Activated naive CD8-positive, alpha-beta T cell treated with anti-CD3 and anti-CD28 coated beads for 36 hours (primary cell): Measurements from ENCODE around the gene ABTB2. TPM values are rescaled to one million over a fixed set of nuclear protein-coding genes. Genes with fewer than 3 reads are reported as not detected.

Experiments used
- DNase-seq: peaks from one replicate; pipeline ENCODE4 v3.0.0; 2021
- H3K27ac Mint-ChIP-seq: one replicate; pipeline ENCODE4 v1.8.0; 2022; ENCODE audit warnings: mild to moderate bottlenecking, moderate library complexity, mixed read lengths
- H3K27me3 Mint-ChIP-seq: one replicate; pipeline ENCODE4 v1.8.0; 2022; ENCODE audit warnings: mild to moderate bottlenecking, mixed read lengths
- H3K36me3 Mint-ChIP-seq: one replicate; pipeline ENCODE4 v1.8.0; 2021; ENCODE audit warnings: mild to moderate bottlenecking, mixed read lengths
- H3K4me1 Mint-ChIP-seq: one replicate; pipeline ENCODE4 v1.8.0; 2021; ENCODE audit warnings: mixed read lengths
- H3K4me3 Mint-ChIP-seq: one replicate; pipeline ENCODE4 v1.8.0; 2022; ENCODE audit warnings: mild to moderate bottlenecking, moderate library complexity, mixed read lengths
- H3K9me3 Mint-ChIP-seq: one replicate; pipeline ENCODE4 v1.8.0; 2022; ENCODE audit warnings: mixed read lengths
- total RNA-seq, 2 experiments: library from RNA; stranded (reverse); gene quantifications; one replicate each; pipeline ENCODE4 v1.2.3, GENCODE V29; 2021

Gene ABTB2
- total RNA-seq, 2 experiments from 2014 or later = 1.4 to 1.5 TPM

DNA sequence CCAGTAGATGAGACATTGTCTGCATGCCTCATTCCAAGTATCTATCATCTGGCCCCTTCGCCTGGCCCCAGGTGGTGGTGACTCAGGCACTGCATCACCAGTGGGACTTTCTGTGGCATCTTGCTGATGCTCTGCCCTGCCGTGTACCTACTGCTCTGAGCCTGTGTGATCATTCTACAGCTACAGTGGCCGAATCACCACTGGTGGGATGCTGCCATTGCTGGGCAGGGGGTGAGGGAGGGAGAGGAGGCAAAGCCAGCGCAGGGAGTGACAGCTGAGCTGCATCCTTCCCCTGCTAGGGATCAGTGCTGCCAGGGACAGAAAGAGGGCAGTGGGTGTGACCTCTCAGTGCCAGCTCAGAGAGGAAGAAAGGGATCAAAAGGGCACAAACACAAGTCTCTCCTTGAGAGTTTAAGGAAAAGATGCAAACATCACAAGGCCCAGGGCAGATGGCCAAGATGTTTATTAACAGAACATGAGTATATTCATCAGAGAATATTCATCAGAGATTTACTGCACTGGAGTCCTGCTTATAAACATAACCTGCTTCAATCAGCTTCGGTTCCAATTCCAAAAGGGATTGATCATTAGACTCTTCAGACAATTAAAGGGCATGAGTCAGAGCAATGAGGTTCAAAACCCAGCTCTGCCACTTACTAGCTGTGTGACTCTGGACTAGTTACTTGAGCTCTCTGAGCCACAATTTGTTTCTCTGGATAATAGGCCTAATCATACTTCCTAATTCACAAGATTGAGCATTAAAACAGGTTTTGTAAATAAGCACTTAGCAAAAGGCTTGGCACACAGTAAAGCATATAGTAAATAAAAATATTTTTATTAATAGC, 142.6 kb downstream of the ABTB2 start:
- Mint-ChIP-seq H3K27ac (peak overlapping the region; percentile 56), H3K4me1 (peaks cover 14% of the 10 kb centered on the region), H3K27me3 (peaks cover 10% of the 10 kb centered on the region), H3K9me3 (no peaks in the 10 kb centered on the region), H3K4me3 (no peak overlapping the region), H3K36me3 (no peaks in the 10 kb centered on the region)
- peak; percentile 76 for DNase-seq

DNA sequence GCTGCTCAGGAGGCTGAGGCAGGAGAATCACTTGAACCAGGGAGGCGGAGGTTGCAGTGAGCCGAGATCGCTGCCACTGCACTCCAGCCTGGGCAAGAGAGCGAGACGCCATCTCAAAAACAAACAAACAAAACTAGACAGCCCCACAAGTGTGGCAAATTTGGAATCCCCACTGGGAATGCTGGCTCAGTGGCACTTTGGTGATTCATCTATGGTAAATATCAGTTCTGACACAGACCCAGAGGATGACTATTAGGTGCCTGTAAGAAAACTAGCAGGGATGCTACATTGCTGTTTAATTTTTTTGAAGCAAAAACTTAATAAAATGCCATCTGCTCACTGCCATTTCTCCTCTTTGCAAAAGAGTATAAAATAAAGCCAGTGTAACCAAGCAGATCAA, 144.4 kb downstream of the ABTB2 start:
- peaks cover 14% of the 10 kb centered on the region for H3K4me1 Mint-ChIP-seq
- H3K36me3 Mint-ChIP-seq = no peaks in the 10 kb centered on the region
- H3K27me3 Mint-ChIP-seq = peaks cover 10% of the 10 kb centered on the region
- H3K27ac Mint-ChIP-seq = no peak overlapping the region
- H3K4me3 Mint-ChIP-seq = no peak overlapping the region
- H3K9me3 Mint-ChIP-seq = no peaks in the 10 kb centered on the region
- DNase-seq = no peak

DNA sequence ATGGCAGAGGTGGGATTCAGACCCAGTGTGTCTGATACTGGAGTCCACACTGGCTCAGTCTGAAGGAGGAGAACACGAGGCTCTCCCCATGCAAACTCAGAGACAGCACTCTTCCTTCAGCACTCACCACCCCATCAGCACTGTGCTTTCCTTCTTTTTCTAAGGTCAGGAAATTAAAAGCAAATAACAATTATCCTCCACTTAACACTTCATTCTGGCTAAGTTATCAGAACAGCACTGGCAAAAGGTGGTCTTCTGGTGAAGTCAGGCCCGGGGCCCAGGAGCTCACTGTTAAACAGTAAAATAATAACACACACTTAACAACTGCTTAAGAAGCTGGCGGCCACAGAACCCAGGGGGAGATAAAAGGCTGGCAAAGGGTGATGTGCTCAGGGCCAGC, 145.2 kb downstream of the ABTB2 start:
- H3K4me1 Mint-ChIP-seq = peaks cover 18% of the 10 kb centered on the region
- H3K36me3 Mint-ChIP-seq = no peaks in the 10 kb centered on the region
- peaks cover 10% of the 10 kb centered on the region for H3K27me3 Mint-ChIP-seq

GRCh38 chr11:34209809-34210208, 148.0 kb downstream of the ABTB2 start:
- Mint-ChIP-seq H3K27me3 (peaks cover 3% of the 10 kb centered on the region), H3K4me1 (peaks cover 13% of the 10 kb centered on the region), H3K36me3 (no peaks in the 10 kb centered on the region), H3K9me3 (no peaks in the 10 kb centered on the region), H3K4me3 (no peak overlapping the region), H3K27ac (no peak overlapping the region)
- DNase-seq = no peak

More for the DNA sequence above, 145.2 kb downstream of the ABTB2 start:
- Mint-ChIP-seq H3K9me3 (no peaks in the 10 kb centered on the region), H3K4me3 (no peak overlapping the region), H3K27ac (no peak overlapping the region)
- no peak for DNase-seq

DNA sequence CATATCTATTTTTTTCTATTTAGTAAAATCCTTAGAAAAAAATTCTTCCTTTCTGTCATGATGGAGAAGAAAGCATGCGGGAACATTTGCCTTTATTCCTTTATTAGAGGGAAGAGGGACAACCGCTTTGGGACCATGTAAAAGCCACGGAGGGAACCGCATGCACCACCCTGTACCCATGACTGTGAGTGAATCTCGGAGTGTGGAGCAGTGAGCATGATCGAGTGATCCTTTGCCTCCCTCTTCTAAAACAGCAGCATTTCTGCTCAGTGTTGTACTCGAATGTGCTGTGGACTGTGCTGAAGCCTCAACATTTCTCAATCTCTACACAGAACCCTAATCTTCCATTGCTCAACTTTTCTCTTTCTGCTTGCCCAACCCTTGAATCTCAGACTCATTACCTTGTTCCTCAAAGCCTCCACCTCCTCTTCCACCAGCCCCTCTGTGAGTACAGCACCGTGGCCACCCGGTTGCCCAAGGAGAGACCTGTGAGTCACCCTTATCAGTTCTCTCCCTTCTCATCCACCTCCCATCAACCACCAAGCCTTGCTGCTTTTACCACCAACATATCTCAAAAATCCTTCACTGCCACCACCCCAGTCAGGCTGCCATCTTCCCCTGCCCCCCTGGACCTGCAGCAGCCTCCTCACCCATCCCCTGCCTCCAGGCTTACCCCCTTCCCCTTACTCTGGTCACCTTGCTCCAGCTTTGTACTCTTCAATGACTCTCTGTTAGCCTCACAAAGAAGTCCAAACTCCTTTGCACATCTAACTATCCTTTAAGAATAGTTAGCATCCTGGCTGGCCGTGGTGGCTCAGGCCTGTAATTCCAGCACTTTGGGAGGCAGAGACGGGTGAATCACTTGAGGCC, 149.3 kb downstream of the ABTB2 start:
- Mint-ChIP-seq H3K27ac (no peak overlapping the region), H3K36me3 (no peaks in the 10 kb centered on the region), H3K9me3 (no peaks in the 10 kb centered on the region), H3K4me3 (no peak overlapping the region), H3K27me3 (no peaks in the 10 kb centered on the region), H3K4me1 (peaks cover 7% of the 10 kb centered on the region)
- no peak for DNase-seq

- Mint-ChIP-seq H3K27ac (no peak overlapping the region), H3K36me3 (no peaks in the 10 kb centered on the region), H3K4me1 (peaks cover 15% of the 10 kb centered on the region), H3K4me3 (no peak overlapping the region), H3K9me3 (no peaks in the 10 kb centered on the region), H3K27me3 (no peaks in the 10 kb centered on the region)
- no peak for DNase-seq
These were observed 150.2 kb downstream of the ABTB2 start for GRCh38 chr11:34207487-34208180.

- Mint-ChIP-seq H3K27me3 (no peaks in the 10 kb centered on the region), H3K4me3 (no peak overlapping the region), H3K4me1 (peaks cover 15% of the 10 kb centered on the region), H3K9me3 (no peaks in the 10 kb centered on the region), H3K27ac (no peak overlapping the region), H3K36me3 (no peaks in the 10 kb centered on the region)
- DNase-seq = no peak
These were observed 151.2 kb downstream of the ABTB2 start for GRCh38 chr11:34206407-34207300.

GRCh38 chr11:34205326-34206035, 152.3 kb downstream of the ABTB2 start:
- H3K36me3 Mint-ChIP-seq = no peaks in the 10 kb centered on the region
- DNase-seq = no peak
- H3K27me3 Mint-ChIP-seq = no peaks in the 10 kb centered on the region
- no peak overlapping the region for H3K27ac Mint-ChIP-seq
- H3K9me3 Mint-ChIP-seq = no peaks in the 10 kb centered on the region
- no peak overlapping the region for H3K4me3 Mint-ChIP-seq
- H3K4me1 Mint-ChIP-seq = peaks cover 18% of the 10 kb centered on the region

GRCh38 chr11:34204396-34205279, 153.2 kb downstream of the ABTB2 start:
- no peaks in the 10 kb centered on the region for H3K27me3 Mint-ChIP-seq
- H3K27ac Mint-ChIP-seq = no peak overlapping the region
- H3K9me3 Mint-ChIP-seq = no peaks in the 10 kb centered on the region
- no peak overlapping the region for H3K4me3 Mint-ChIP-seq
- no peak for DNase-seq
- H3K4me1 Mint-ChIP-seq = peaks cover 18% of the 10 kb centered on the region
- H3K36me3 Mint-ChIP-seq = no peaks in the 10 kb centered on the region

GRCh38 chr11:34203377-34203871, 154.4 kb downstream of the ABTB2 start:
- no peak overlapping the region for H3K4me3 Mint-ChIP-seq
- no peaks in the 10 kb centered on the region for H3K9me3 Mint-ChIP-seq
- H3K4me1 Mint-ChIP-seq = peaks cover 21% of the 10 kb centered on the region
- no peak for DNase-seq
- peak overlapping the region; percentile 61 for H3K27ac Mint-ChIP-seq
- no peaks in the 10 kb centered on the region for H3K27me3 Mint-ChIP-seq
- H3K36me3 Mint-ChIP-seq = no peaks in the 10 kb centered on the region

DNA sequence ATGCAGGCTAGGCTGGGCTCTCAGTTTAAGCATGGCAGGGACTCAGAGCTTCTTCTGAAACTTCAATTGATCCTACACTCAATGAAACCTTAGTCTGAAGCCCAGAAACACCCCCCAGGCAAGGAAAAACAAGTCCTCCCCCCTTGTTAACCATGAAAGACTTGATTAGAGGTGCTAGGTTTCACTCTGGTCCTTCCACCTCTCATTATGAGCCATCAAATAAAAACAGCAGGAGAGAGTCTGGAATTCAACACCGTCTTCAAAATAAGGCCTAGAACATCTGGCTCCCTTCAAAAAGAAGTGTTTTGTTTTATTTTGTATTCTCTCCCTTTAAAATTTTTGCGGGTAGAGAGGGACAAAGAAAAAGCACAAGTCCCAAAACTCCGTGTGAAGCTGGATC, 156.7 kb downstream of the ABTB2 start:
- H3K9me3 Mint-ChIP-seq = no peaks in the 10 kb centered on the region
- H3K27me3 Mint-ChIP-seq = no peaks in the 10 kb centered on the region
- no peaks in the 10 kb centered on the region for H3K36me3 Mint-ChIP-seq
- peaks cover 22% of the 10 kb centered on the region for H3K4me1 Mint-ChIP-seq
- DNase-seq = no peak
- no peak overlapping the region for H3K4me3 Mint-ChIP-seq
- H3K27ac Mint-ChIP-seq = no peak overlapping the region

- no peaks in the 10 kb centered on the region for H3K9me3 Mint-ChIP-seq
- no peaks in the 10 kb centered on the region for H3K36me3 Mint-ChIP-seq
- H3K27me3 Mint-ChIP-seq = no peaks in the 10 kb centered on the region
- H3K27ac Mint-ChIP-seq = no peak overlapping the region
- H3K4me1 Mint-ChIP-seq = peaks cover 22% of the 10 kb centered on the region
- H3K4me3 Mint-ChIP-seq = no peak overlapping the region
- DNase-seq = no peak
These were observed 158.3 kb downstream of the ABTB2 start for GRCh38 chr11:34199525-34199924.

DNA sequence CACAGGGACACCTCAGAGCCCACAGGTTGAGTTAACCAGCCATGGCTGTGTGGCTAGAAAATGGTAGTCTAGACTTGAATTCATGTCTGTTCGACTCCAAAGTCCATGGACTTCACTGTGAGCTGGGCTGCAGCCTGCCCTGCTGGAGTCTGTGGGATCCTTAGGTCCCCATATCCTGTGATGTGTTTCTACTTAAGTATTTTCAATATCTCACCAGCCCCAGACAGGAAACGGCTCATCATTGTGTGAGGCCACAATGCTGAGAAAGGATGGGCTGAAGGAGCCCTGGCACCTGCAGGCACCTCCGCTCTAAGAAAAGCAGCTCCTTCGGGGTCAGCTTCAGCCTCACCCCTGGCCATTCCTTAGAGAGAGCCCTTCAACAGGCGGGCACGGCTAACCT, 159.3 kb downstream of the ABTB2 start:
- H3K4me3 Mint-ChIP-seq = no peak overlapping the region
- no peak for DNase-seq

More for the DNA sequence above, 159.3 kb downstream of the ABTB2 start:
- H3K27ac Mint-ChIP-seq = no peak overlapping the region
- H3K9me3 Mint-ChIP-seq = no peaks in the 10 kb centered on the region
- H3K27me3 Mint-ChIP-seq = no peaks in the 10 kb centered on the region
- no peaks in the 10 kb centered on the region for H3K36me3 Mint-ChIP-seq
- H3K4me1 Mint-ChIP-seq = peaks cover 19% of the 10 kb centered on the region
